HFF-Myc (cell line): ENCODE data around the gene CYP2J2.
"Not testable (repeated sequence)": the region's sequence is repeated elsewhere in the genome, so short reads cannot be mapped to it uniquely, and the experiment has no call there.

Experiments
- DNase-seq: peaks from one replicate; pipeline ENCODE4 v3.0.0-alpha.2; 2011; ENCODE audit warnings: low read depth; ENCODE audit errors: extremely low read depth
- H3K4me3 ChIP-seq: replicated peaks from 2 replicates; pipeline ENCODE4 v1.5.1; 2011; ENCODE audit warnings: low read depth, mild to moderate bottlenecking, control low read depth, low read length
- CTCF ChIP-seq: IDR thresholded peaks from 2 replicates; pipeline ENCODE4 v1.5.1; 2012; ENCODE audit warnings: mild to moderate bottlenecking, low read depth, low read length, control low read depth; ENCODE audit errors: missing control alignments

CYP2J2 gene, protein sequence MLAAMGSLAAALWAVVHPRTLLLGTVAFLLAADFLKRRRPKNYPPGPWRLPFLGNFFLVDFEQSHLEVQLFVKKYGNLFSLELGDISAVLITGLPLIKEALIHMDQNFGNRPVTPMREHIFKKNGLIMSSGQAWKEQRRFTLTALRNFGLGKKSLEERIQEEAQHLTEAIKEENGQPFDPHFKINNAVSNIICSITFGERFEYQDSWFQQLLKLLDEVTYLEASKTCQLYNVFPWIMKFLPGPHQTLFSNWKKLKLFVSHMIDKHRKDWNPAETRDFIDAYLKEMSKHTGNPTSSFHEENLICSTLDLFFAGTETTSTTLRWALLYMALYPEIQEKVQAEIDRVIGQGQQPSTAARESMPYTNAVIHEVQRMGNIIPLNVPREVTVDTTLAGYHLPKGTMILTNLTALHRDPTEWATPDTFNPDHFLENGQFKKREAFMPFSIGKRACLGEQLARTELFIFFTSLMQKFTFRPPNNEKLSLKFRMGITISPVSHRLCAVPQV

GRCh38 chr1:59926381-59927123, at the start of gene CYP2J2:
Gene CYP2J2 (minus strand): TSS chr1:59926773. CDS start chr1:59926746, 27 bp downstream.
- peak within 1 kb of the TSS; percentile 35 for H3K4me3 ChIP-seq
- DNase-seq, result no peak
- TF ChIP-seq CTCF, result no peak

DNA sequence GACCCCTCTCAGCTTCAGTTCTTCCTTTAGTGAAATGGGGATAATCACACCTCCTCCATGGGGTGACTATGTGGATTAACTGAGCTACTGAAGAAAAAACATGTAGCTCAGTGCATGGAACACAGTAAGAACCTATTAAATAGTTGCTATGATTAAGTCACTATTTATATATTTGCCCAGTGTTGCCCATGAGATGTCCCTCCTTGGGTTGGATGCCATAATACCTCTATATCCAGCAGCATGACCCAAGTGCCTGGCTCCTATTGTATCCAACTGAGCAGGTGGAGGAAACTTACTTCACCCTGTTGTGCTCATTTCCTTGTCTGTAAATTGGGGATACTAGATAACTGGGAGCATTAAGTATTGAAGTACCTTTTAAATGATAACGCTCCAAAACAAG, 47.1 kb upstream of the CYP2J2 start:
- TF ChIP-seq CTCF, result no peak
- DNase-seq, result no peak
- H3K4me3 ChIP-seq, result no peak overlapping the region

DNA sequence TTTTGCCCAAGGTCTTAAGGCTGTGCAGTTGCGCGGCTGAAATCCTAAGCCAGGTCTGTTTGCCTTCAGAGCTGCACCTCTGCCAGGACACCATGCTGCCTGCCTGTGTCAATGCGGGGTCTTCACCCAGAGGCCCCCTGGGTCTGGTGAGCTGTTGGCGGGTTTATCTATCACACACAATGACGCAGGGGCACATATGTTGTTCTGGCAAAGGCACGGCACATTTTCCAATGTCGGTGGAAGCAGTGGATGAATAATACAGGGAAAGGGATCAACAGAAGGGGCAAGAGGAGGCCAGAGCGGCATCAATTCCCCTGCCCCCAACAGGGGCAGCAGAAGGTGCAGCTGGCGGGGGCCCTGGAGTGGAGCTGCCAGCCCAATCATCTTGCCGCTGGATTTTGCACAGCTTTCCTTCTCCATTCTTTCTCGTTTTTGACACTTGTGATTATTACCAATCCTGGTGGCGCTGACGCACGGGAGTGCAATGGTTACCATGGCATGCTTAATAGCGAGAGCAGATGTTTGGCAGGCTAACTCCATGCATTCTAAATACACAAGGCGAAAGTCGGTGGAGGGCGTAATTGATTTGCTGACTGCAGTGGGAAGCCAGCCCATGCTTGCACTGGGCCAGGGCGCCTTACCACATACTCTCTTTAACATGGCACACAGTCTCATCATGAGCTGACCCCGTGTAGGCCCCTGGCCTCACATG, 45.8 kb upstream of the CYP2J2 start:
- TF ChIP-seq CTCF, result no peak
- no peak overlapping the region for H3K4me3 ChIP-seq
- no peak for DNase-seq

GRCh38 chr1:59971464-59971911, 44.9 kb upstream of the CYP2J2 start:
- no peak overlapping the region for H3K4me3 ChIP-seq
- DNase-seq, result no peak
- TF ChIP-seq CTCF, result peak; percentile 89

- not testable (repeated sequence) for H3K4me3 ChIP-seq, DNase-seq
Measured at GRCh38 chr1:59969542-59970175, 43.1 kb upstream of the CYP2J2 start.

GRCh38 chr1:59968746-59969145, 42.2 kb upstream of the CYP2J2 start:
- H3K4me3 ChIP-seq, DNase-seq: not testable (repeated sequence)

DNA sequence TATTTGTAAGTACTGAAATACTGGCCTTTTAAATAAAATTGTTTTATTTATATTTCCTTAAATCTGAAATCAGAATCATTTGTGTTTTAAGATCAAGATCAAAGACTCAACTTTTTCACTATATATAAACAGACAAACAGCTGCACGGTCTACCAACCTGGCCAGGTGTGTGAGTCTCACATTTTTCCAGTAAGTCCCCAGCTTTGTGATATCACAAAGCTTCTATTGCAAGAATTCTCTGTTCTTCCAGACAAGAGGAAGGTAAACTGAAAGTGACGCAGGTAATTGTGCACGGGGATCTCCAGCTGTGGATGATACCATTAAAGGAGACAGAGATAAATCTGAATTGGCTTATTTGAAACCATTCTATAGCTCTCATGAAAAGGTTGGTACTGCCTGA, 41.2 kb upstream of the CYP2J2 start:
- no peak for TF ChIP-seq CTCF
- DNase-seq, result no peak
- H3K4me3 ChIP-seq, result no peak overlapping the region
